KMS-11 (cell line): Measurements from ENCODE around the gene PRPH2.
"Not testable (repeated sequence)": the region's sequence is repeated elsewhere in the genome, so short reads cannot be mapped to it uniquely, and the experiment has no call there.

Experiments used
- H2AFZ ChIP-seq: fragments of 200-600 bp; sonication (generic); 2 replicates; pipeline ENCODE4 v1.6.1; 2016; ENCODE audit warnings: antibody characterized with exemption, mixed run types, low read depth
- H3K27ac ChIP-seq: fragments of 200-600 bp; sonication (generic); 2 replicates; pipeline ENCODE4 v1.6.1; 2016; ENCODE audit warnings: mild to moderate bottlenecking, mixed run types
- H3K27me3 ChIP-seq: fragments of 200-600 bp; sonication (generic); 2 replicates; pipeline ENCODE4 v1.6.1; 2017; ENCODE audit warnings: mild to moderate bottlenecking, low read depth, mixed run types, moderate library complexity; ENCODE audit not compliant: insufficient read depth
- H3K36me3 ChIP-seq: fragments of 200-600 bp; sonication (generic); 2 replicates; pipeline ENCODE4 v1.6.1; 2017; ENCODE audit warnings: mild to moderate bottlenecking, mixed run types; ENCODE audit not compliant: insufficient read depth
- H3K4me1 ChIP-seq: fragments of 200-600 bp; sonication (generic); 2 replicates; pipeline ENCODE4 v1.6.1; 2016; ENCODE audit warnings: mild to moderate bottlenecking, low read depth, mixed run types; ENCODE audit not compliant: poor library complexity, severe bottlenecking
- H3K4me2 ChIP-seq: fragments of 200-600 bp; sonication (generic); 2 replicates; pipeline ENCODE4 v1.7.0; 2016; ENCODE audit warnings: mild to moderate bottlenecking, mixed run types
- H3K4me3 ChIP-seq: fragments of 200-600 bp; sonication (generic); IDR thresholded peaks from 2 replicates; pipeline ENCODE4 v1.6.1; 2017; ENCODE audit warnings: low read depth, low read length, mixed read lengths; ENCODE audit not compliant: insufficient read depth
- H3K79me2 ChIP-seq: fragments of 200-600 bp; sonication (generic); 2 replicates; pipeline ENCODE4 v1.6.1; 2016; ENCODE audit warnings: low read depth, mixed run types; ENCODE audit not compliant: insufficient read depth
- H3K9ac ChIP-seq: fragments of 200-600 bp; sonication (generic); 2 replicates; pipeline ENCODE4 v1.6.1; 2016; ENCODE audit warnings: mild to moderate bottlenecking, mixed run types
- H4K20me1 ChIP-seq: fragments of 200-600 bp; sonication (generic); 2 replicates; pipeline ENCODE4 v1.6.1; 2016; ENCODE audit warnings: mild to moderate bottlenecking, mixed run types; ENCODE audit not compliant: insufficient read depth
- CTCF ChIP-seq: fragments of 200-600 bp; sonication (generic); conservative IDR thresholded peaks from 2 replicates; pipeline ENCODE4 v1.6.1; 2017; ENCODE audit warnings: low read depth, mild to moderate bottlenecking, antibody characterized with exemption, low read length, moderate library complexity, mixed read lengths

Gene PRPH2

GRCh38 chr6:42688281-42688680, 34.1 kb downstream of the PRPH2 start:
- Histone ChIP-seq H3K27ac (no peak overlapping the region), H3K4me2 (no peak overlapping the region), H3K79me2 (no peaks in the 10 kb centered on the region), H3K4me1 (no peaks in the 10 kb centered on the region), H4K20me1 (no peaks in the 10 kb centered on the region), H2AFZ (no peak overlapping the region), H3K4me3 (no peak overlapping the region), H3K36me3 (no peaks in the 10 kb centered on the region; the same call in 1 of the 2 replicates), H3K27me3 (no peaks in the 10 kb centered on the region), H3K9ac (no peak overlapping the region)
- TF ChIP-seq CTCF = no peak

GRCh38 chr6:42679358-42679757, 43.0 kb downstream of the PRPH2 start:
- no peaks in the 10 kb centered on the region for H3K79me2 ChIP-seq
- no peaks in the 10 kb centered on the region for H4K20me1 ChIP-seq
- H3K27ac ChIP-seq = no peak overlapping the region
- no peak overlapping the region for H3K4me2 ChIP-seq
- no peaks in the 10 kb centered on the region for H3K36me3 ChIP-seq
- H3K4me1 ChIP-seq = peaks cover 10% of the 10 kb centered on the region
- H2AFZ ChIP-seq = no peak overlapping the region
- H3K9ac ChIP-seq = no peak overlapping the region
- no peak overlapping the region for H3K4me3 ChIP-seq
- no peak for TF ChIP-seq CTCF
- no peaks in the 10 kb centered on the region for H3K27me3 ChIP-seq

- no peak overlapping the region for H3K27ac ChIP-seq
- no peaks in the 10 kb centered on the region for H4K20me1 ChIP-seq
- H3K36me3 ChIP-seq = no peaks in the 10 kb centered on the region
- H3K27me3 ChIP-seq = no peaks in the 10 kb centered on the region
- no peak overlapping the region for H3K9ac ChIP-seq
- no peak overlapping the region for H3K4me2 ChIP-seq
- H3K4me1 ChIP-seq = peaks cover 22% of the 10 kb centered on the region
- no peak for TF ChIP-seq CTCF
- H3K4me3 ChIP-seq = no peak overlapping the region
- H2AFZ ChIP-seq = no peak overlapping the region
- H3K79me2 ChIP-seq = no peaks in the 10 kb centered on the region
Observed at GRCh38 chr6:42674780-42675179, 47.6 kb downstream of the PRPH2 start.

- H2AFZ ChIP-seq, H3K9ac ChIP-seq, H3K79me2 ChIP-seq, H3K27ac ChIP-seq, H3K27me3 ChIP-seq, H3K36me3 ChIP-seq, H3K4me3 ChIP-seq, H4K20me1 ChIP-seq: not testable (repeated sequence)
- Histone ChIP-seq H3K4me1 (peaks cover 22% of the 10 kb centered on the region), H3K4me2 (peak overlapping the region; percentile 19; the same call in 1 of the 2 replicates)
Observed at GRCh38 chr6:42674368-42674767, 48.0 kb downstream of the PRPH2 start.

GRCh38 chr6:42664718-42665117, 57.7 kb downstream of the PRPH2 start:
- H3K36me3 ChIP-seq = no peaks in the 10 kb centered on the region
- no peak overlapping the region for H3K27ac ChIP-seq
- no peaks in the 10 kb centered on the region for H4K20me1 ChIP-seq
- H2AFZ ChIP-seq = no peak overlapping the region
- H3K4me2 ChIP-seq = no peak overlapping the region
- no peak overlapping the region for H3K4me3 ChIP-seq
- no peaks in the 10 kb centered on the region for H3K79me2 ChIP-seq
- H3K9ac ChIP-seq = no peak overlapping the region
- no peak for TF ChIP-seq CTCF
- no peaks in the 10 kb centered on the region for H3K27me3 ChIP-seq
- peaks cover 6% of the 10 kb centered on the region for H3K4me1 ChIP-seq
